Measurements from ENCODE around the gene PRR36.

Gene PRR36

DNA sequence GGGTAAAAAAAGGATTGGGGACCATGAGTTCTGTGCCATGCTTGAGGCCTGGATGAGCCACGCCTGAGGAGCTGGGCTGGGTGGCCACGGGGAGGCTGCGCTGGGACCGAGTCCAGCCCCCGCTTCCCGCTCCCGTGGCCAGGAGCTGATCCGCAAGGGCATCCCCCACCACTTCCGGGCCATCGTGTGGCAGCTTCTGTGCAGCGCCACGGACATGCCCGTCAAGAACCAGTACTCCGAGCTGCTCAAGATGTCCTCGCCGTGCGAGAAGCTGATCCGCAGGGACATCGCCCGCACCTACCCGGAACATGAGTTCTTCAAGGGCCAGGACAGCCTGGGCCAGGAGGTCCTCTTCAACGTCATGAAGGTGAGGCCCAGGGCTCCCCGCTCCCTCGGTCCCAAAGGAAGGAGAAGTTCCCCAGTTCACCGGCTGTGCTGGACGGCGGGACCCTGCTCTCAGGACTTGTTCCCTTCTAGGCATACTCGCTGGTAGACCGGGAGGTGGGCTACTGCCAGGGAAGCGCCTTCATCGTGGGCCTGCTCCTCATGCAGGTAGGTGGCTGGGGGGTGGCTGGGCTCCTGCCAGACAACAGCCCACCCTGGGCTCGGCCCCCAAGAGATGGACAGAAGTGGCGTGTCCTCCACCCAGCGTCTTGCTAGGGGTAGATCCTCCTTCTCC, 25.3 kb downstream of the PRR36 start:
- H3K4me3 ChIP-seq (ENCODE audit: low read depth, low read length): no peak overlapping the region

DNA sequence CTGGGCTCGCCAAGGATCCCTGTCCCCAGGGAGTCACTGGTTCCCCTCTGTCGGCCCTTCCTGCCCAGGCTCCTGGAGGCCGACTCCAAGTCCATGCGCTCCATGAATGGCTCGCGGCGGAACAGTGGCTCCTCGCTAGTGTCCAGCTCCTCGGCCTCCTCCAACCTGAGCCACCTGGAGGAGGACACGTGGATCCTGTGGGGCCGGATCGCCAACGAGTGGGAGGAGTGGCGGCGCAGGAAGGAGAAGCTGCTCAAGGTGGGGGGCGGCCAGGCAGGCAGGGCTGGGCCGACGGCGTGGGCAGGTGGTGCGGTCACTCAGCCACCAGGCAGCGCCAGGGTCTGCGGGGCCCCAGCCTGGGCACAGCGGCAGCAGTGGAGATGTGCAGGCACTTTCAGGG, 26.5 kb downstream of the PRR36 start:
- H3K4me3 ChIP-seq (ENCODE audit: low read depth, low read length): no peak overlapping the region

GRCh38 chr19:7846155-7846646, 28.0 kb downstream of the PRR36 start:
- no peak overlapping the region for H3K4me3 ChIP-seq (ENCODE audit: low read depth, low read length)

GRCh38 chr19:7845390-7846154, 28.6 kb downstream of the PRR36 start:
- no peak overlapping the region for H3K4me3 ChIP-seq (ENCODE audit: low read depth, low read length)

DNA sequence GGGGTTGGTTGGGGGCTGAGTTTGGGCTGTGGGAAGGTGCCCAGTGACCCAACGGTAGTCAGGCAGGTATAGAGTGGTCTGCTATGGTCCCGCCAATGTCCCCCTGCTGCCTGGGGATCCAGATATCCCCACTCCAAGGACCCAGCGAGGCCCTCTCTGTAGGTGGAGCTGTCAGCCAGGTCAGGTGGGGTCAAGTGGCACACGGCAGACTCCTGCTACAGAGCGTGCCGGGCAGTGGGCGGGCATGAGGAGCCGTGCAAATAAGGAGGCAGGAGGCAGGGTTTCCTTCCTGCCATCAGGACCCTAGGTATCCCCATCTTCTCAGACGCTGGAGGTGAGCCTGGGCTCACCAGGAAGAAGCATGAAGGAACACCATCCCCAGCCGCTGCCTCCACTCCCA, 29.2 kb downstream of the PRR36 start:
- no peak overlapping the region for H3K4me3 ChIP-seq (ENCODE audit: low read depth, low read length)

DNA sequence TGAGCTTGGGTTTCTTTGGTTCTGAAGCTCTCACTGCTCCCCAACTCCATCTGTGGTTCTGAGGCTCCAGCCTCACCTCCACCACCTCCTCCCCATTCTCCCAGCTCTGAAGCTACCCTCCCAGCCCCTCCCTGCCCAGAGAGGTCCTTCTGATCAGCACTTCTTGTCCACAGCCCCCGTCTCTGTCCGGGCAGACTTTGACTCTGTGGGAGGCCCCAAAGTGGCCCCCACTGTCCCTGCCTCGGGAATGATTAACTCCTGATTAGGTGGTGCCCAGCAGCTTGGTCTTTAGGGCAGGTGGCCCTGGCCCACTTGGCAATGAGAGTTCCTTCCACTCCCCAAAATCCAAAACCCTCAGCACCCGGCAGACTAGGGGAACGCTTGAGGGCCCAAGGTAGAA, 29.8 kb downstream of the PRR36 start:
- H3K4me3 ChIP-seq (ENCODE audit: low read depth, low read length): no peak overlapping the region

DNA sequence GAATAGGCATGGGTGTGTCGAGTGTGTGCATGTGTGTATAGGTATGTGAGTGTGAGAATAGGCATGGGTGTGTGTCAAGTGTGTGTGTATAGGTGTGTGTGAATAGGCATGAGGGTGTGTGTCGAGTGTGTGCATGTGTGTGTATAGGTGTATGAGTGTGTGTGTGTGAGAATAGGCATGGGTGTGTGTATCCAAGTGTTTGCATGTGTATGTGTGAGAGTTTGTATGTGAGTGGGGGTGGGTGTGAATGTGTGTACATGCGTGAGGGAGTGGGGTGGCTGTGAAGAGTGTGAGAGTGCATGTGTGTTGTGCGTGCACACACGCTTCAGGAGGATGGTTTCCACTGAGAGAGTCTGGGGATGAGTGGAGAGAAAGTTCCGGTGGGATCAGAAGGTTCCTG, 30.7 kb downstream of the PRR36 start:
- no peak overlapping the region for H3K4me3 ChIP-seq (ENCODE audit: low read depth, low read length)

DNA sequence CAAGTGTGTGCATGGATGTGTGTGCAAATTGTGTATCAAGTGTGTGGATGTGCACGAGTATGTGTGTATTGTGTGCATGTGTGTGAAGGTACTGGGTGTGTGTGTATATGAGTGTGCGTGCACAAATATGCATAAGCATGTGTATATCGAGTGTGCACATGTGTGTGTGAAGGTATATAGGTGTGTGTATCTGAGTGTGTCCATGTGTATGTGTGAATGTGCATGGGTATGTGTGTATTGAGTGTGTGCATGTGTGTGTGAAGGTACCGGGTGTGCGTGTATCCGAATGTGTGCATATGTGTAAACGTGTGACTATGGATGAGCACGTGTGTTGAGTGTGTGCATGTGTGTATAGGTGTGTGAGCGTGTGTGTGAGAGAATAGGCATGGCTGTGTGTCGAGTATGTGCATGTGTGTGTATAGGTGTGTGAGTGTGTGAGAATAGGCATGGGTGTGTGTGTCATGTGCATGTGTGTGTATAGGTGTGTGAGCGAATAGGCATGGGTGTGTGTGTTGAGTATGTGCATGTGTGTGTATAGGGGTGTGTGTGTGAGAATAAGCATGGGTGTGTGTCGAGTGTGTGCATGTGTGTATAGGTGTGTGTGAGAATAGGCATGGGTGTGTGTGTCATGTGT, 31.4 kb downstream of the PRR36 start:
- H3K4me3 ChIP-seq (ENCODE audit: low read depth, low read length): no peak overlapping the region

GRCh38 chr19:7841751-7842660, 32.2 kb downstream of the PRR36 start:
- no peak overlapping the region for H3K4me3 ChIP-seq (ENCODE audit: low read depth, low read length)

DNA sequence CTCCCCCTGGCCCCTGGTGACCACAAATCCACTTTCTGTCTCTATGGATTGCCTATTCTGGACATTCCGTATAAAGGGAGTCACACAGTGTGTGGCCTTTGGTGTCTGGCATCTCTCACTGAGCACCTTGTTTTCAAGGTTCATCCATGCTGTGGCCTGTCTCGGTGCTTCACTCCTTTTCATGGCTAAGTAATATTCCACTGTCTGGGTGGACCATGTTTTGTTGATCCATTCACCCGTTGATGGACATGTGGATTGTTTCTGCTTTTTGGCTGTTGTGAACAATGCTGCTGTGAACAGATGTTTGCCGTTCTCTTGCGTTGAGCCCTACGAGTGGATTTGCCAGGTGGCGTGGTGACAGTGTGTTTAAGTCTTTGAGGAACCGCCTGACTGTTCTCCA, 33.6 kb downstream of the PRR36 start:
- no peak overlapping the region for H3K4me3 ChIP-seq (ENCODE audit: low read depth, low read length)

GRCh38 chr19:7839476-7839875, 34.7 kb downstream of the PRR36 start:
- no peak overlapping the region for H3K4me3 ChIP-seq (ENCODE audit: low read depth, low read length)

DNA sequence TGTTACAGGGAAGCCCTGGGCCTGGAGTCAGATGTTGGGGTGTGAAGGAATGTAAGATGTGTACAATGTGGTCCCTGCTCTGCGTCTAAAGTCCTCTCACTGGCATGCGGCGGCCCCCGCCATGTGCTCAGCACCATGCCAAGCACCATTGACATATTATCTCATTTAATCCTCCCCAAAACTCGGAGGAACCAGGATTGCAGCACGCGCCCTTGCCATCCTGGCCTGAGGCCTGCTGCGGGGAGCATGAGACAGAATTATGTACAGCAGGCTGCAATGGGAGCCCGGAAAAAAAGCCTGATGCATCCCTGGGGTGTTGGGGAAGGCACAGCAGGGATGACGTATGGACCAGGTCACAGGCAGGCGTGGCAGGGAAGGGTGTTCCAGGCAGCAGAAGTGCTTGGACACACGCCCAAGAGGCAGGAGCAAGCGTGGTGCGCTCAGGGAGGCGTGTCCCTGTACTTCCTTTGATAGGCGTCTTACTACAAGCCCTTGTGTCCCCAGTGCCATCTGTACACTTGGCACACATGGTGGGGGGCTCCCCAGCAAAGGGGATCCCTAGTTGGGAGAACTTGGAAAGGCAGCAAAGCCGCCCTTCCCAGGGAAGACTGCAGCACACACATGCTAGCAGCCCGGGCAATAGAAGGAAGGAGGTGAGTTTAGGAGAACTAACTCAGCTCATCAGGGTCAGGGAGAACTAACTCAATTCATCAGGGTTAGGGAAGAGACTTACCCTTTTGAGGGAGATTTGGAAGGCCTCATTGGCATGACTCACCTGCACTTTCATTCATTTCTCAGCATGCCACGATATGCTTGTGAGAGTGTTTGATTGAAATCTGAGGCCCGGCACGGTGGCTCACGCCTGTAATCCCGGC, 40.7 kb downstream of the PRR36 start:
- H3K4me3 ChIP-seq (ENCODE audit: low read depth, low read length): no peak overlapping the region

DNA sequence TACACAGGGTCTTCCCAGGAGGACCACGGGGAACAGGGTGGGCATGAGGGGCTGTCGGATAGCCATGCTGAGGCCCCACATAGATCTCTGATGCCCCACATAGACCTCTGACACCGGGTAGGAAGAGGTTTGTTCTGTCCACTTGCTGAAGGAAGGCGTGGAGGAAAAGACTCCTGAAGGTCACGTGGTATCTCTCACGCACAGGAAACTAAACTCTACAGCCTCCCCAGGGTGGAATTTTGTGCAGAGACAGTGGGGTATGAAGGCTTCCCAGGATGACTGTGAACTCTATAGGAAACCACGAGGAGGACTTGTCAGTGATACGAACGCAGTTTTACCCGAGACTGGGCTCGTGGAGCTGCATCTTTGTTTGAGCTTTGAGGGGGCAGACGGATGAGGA, 41.4 kb downstream of the PRR36 start:
- no peak overlapping the region for H3K4me3 ChIP-seq (ENCODE audit: low read depth, low read length)

DNA sequence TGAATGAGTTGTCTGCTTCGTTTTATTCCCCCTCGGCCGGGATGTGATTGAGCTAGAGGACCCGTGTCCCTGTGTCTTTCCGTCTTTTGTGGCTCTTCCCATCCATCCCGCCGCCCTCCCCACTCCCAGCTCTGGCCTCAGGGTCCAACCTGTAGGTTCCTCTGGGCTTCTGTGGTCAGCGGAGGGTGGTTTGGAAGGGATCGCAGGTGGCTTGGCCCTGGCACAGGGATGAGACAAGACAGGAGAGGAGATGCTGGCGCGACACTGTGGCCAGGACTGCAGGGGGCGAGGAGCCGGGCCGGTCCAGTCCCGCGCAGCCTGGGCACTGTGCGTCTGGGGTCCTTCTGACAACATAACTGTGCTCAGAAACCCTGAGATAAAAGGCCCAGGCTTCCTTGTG, 42.2 kb downstream of the PRR36 start:
- H3K4me3 ChIP-seq (ENCODE audit: low read depth, low read length): no peak overlapping the region

DNA sequence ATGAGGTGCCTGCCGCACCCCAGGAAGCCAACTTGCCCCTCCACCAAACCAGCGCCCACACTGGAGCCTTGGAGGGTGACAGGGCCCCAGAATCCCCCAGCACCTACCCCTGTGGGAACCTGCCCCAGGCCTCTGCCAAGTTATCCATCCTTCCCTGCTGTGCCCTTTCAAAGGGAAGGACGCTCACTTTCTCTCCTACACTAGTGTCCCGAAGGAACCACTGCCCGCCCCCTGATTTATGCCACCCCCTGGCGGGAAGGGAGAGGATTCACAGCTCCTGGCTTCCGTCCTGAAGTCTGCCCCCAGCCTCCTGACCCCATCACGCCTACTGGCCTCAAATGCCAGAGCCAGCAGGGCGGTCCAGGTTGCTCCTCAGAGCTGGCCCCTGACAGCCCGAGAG, 42.7 kb downstream of the PRR36 start:
- no peak overlapping the region for H3K4me3 ChIP-seq (ENCODE audit: low read depth, low read length)

DNA sequence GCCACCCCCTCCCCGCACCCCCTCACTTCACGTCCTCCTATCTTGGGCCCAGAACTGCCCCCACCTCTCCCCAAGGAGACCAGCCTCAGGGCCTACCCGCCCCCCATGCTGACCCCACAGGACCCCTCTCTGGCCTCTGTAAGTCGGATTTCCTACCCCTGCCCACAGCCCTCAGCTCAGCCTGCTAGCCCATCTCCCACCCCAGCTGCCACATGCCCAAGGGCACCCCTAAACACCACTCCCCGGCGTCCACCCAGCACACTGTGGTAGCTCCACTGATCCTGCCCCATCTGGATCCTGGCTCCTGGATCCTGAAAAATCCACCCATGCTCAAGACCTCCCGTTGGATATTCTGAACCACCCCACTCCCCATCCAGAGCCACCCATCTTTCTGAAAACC, 43.4 kb downstream of the PRR36 start:
- H3K4me3 ChIP-seq (ENCODE audit: low read depth, low read length): no peak overlapping the region

DNA sequence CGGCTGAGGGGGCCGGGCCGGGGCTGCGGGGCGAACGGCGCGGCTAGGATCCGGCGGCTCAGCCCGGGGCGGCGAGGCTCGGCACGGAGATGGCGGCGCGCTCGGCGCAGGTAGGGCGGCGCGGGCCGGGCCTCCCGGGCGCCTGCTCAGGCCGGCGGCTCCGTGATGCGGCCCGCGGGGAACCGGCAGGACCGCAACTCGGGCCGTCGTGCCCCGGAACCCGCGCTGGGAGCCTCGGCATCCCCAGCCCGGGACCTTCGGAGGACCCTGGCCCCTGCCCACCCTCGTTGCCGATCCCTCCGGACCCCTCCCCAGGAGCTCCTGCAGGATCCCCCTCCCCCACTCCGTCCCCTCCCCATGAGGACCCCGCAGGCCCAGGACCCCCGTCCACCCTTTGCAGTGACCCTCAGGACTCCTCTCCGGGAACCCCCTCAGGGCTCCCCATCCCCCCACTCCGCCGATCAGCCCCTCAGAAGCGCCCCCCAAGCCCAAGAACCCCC, 43.9 kb downstream of the PRR36 start:
- H3K4me3 ChIP-seq (ENCODE audit: low read depth, low read length): peak overlapping the region; percentile 50

GRCh38 chr19:7829561-7830271, 44.5 kb downstream of the PRR36 start, which contains the start of gene EVI5L:
EVI5L (plus strand) TSS chr19:7830218; CDS start chr19:7846543, 16,325 bp downstream.
- H3K4me3 ChIP-seq (ENCODE audit: low read depth, low read length): peak within 1 kb of the TSS; percentile 50

- peak overlapping the region; percentile 46 for H3K4me3 ChIP-seq (ENCODE audit: low read depth, low read length)
Observed at GRCh38 chr19:7829166-7829520, 45.0 kb downstream of the PRR36 start.
